Activated CD4-positive, CD25-positive, alpha-beta regulatory T cell treated with anti-CD3 and anti-CD28 coated beads, Interleukin-2, amount 50 U/mL, for 16 hours (primary cell): ENCODE data around the gene SRPK2.
"Not testable (repeated sequence)": the region's sequence is repeated elsewhere in the genome, so short reads cannot be mapped to it uniquely, and the experiment has no call there.

Source experiments
- DNase-seq: peaks from one replicate; pipeline ENCODE4 v3.0.0-alpha.2; 2020; ENCODE audit warnings: low read depth, low spot score

The SRPK2 gene

GRCh38 chr7:105339404-105340323 is 49.1 kb downstream of the SRPK2 start:
- no peak for DNase-seq

- no peak for DNase-seq
These were observed 51.2 kb downstream of the SRPK2 start for GRCh38 chr7:105337529-105337928.

GRCh38 chr7:105336009-105336408 is 52.7 kb downstream of the SRPK2 start:
- DNase-seq: no peak

GRCh38 chr7:105332661-105333060 is 56.1 kb downstream of the SRPK2 start:
- DNase-seq: not testable (repeated sequence)

- no peak for DNase-seq
These were observed 58.2 kb downstream of the SRPK2 start for GRCh38 chr7:105330526-105330925.

GRCh38 chr7:105327201-105327600 is 61.5 kb downstream of the SRPK2 start:
- DNase-seq: no peak

- no peak for DNase-seq
These were observed 63.4 kb downstream of the SRPK2 start for GRCh38 chr7:105325216-105325904.

- not testable (repeated sequence) for DNase-seq
These were observed 64.1 kb downstream of the SRPK2 start for GRCh38 chr7:105324606-105325005.

GRCh38 chr7:105323366-105323765 is 65.4 kb downstream of the SRPK2 start:
- DNase-seq: no peak

GRCh38 chr7:105322655-105323277 is 66.0 kb downstream of the SRPK2 start:
- no peak for DNase-seq

GRCh38 chr7:105321754-105322455 is 66.8 kb downstream of the SRPK2 start:
- no peak for DNase-seq

GRCh38 chr7:105320896-105321295 is 67.8 kb downstream of the SRPK2 start:
- DNase-seq: no peak

- DNase-seq: no peak
These were observed 69.1 kb downstream of the SRPK2 start for GRCh38 chr7:105319578-105319977.

- DNase-seq: no peak
These were observed 72.0 kb downstream of the SRPK2 start for GRCh38 chr7:105316578-105317344.

- DNase-seq: no peak
These were observed 73.4 kb downstream of the SRPK2 start for GRCh38 chr7:105315357-105315756.

GRCh38 chr7:105309235-105310169 is 79.2 kb downstream of the SRPK2 start:
- DNase-seq: no peak

GRCh38 chr7:105307163-105307672 is 81.5 kb downstream of the SRPK2 start:
- DNase-seq: no peak

- no peak for DNase-seq
These were observed 82.4 kb downstream of the SRPK2 start for GRCh38 chr7:105306298-105306748.

GRCh38 chr7:105305633-105306032 is 83.1 kb downstream of the SRPK2 start:
- no peak for DNase-seq
